GM18907 (cell line): ENCODE results near the gene ADAM19.

Experiments
- ATAC-seq: cut with Tn5 transposase; IDR thresholded peaks from one replicate; pipeline ENCODE4 v1.9.1; 2021; ENCODE audit warnings: mild to moderate bottlenecking, moderate library complexity; ENCODE audit not compliant: unreplicated experiment

The ADAM19 gene

DNA sequence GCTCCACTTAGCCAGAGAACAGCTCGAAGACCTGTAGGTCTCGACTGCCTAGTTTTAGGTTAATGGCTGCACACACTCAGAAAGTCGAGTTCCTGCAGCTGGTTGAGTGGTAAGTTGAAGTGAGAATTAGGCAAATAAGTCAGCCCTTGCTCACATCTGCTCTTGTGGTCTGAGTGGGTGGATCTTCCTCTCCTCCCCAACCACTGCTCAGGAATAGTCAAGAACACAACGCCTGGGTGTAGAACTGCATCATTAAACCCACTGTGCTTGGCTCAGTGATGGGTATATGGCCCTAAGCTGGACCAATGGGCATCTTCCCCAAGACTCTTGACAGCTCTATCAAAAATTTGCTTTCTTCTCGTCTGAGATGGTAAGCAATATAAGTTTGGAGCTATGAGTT is 20.9 kb upstream of the ADAM19 start:
- peak; percentile 82 for ATAC-seq

GRCh38 chr5:157594675-157595459 is 19.3 kb upstream of the ADAM19 start:
- ATAC-seq: no peak

DNA sequence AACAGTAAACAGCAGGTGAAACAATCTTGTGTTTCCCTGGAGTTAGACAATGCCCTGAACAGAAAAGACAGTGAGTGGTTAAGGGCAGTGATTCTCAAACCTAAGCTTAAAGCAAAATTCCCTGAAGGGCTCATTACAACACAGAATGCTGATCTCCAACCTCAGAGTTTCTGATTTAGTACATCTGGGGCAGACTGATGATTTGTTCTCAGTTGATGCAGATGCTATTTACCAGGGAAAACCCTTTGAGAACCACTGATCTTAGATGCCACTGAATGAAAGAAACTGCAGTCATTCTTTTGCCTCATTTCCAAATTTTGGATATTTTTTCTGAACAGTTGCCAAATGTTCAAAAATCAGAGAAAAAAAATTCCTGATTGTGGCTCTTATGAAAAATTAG is 18.7 kb upstream of the ADAM19 start:
- no peak for ATAC-seq

- no peak for ATAC-seq
These were observed 17.6 kb upstream of the ADAM19 start for GRCh38 chr5:157593052-157593757.

DNA sequence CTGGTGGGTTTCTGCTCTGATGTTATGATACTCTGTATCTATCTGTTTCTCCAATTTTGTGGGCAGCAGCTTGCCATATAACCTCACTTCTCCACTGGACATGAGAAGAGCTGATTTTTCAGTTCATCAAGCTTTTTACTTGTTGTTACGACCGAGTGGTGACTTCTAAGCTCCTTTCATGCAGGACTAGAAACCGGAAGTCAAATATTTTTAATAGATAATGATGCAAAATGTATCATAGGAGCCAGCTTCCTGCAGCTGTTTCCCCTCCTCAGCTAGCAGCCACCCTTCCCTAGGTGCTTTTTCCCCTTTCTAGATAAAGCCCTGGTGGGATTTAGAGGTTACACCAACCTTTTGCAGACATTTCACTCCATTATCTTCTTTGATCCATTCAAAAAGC is 17.0 kb upstream of the ADAM19 start:
- ATAC-seq: no peak

DNA sequence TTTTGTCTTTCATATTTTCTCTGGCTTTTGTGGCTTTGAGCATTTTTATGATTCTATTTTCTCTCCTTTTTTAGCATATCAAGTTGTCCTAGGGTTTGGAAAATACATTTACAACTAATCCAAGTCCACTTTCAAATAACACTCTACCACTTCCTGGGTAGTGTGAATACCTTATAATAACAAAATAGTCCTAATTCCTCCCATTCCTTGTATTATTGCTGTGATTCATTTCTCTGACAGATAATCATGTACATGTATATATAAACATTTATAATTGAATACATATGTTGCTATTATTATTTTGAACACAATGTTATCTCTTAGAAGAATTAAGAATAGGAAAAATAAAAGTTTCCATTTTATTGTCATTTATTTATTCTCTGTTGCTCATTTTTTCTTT is 14.9 kb upstream of the ADAM19 start:
- no peak for ATAC-seq

- ATAC-seq: no peak
These were observed 9.1 kb upstream of the ADAM19 start for GRCh38 chr5:157584628-157585027.

GRCh38 chr5:157582731-157583620 is 7.4 kb upstream of the ADAM19 start:
- ATAC-seq: peak; percentile 67

- no peak for ATAC-seq
These were observed 6.3 kb upstream of the ADAM19 start for GRCh38 chr5:157581901-157582300.

DNA sequence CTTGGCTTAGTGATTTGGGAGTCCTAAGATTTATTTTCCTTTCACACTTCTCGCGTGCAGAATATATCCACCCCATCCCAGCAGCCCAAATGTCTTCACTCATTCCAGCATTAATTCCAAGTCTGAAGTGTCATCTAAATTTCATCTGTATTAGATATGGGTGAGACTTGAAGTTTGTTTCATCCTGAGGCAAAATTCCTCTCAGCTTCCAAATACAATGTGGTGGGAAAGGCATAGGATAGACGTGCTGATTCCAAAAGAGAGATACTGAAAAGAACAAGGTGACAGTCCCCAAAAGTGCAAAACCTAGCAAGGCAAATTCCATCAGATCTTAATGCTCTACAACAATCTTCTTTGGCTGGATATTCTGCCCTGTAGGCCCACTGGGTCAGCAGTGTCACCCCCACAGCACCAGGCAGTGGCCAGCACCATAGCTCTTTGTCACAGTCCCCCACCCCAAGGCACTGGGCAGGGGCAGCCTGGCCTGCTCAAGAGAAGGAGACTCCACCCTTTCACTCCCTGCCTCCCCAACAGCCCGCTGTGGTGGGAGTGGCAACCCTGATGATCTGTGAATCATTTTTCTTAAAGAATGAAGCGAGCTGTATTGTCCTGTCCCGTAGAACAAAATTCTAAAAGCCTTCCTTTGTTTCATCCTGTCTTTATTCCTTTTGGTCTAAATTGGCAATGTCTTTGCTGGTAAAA is 2.7 kb upstream of the ADAM19 start:
- no peak for ATAC-seq

GRCh38 chr5:157576678-157577077 is 1.1 kb upstream of the ADAM19 start:
- no peak for ATAC-seq

DNA sequence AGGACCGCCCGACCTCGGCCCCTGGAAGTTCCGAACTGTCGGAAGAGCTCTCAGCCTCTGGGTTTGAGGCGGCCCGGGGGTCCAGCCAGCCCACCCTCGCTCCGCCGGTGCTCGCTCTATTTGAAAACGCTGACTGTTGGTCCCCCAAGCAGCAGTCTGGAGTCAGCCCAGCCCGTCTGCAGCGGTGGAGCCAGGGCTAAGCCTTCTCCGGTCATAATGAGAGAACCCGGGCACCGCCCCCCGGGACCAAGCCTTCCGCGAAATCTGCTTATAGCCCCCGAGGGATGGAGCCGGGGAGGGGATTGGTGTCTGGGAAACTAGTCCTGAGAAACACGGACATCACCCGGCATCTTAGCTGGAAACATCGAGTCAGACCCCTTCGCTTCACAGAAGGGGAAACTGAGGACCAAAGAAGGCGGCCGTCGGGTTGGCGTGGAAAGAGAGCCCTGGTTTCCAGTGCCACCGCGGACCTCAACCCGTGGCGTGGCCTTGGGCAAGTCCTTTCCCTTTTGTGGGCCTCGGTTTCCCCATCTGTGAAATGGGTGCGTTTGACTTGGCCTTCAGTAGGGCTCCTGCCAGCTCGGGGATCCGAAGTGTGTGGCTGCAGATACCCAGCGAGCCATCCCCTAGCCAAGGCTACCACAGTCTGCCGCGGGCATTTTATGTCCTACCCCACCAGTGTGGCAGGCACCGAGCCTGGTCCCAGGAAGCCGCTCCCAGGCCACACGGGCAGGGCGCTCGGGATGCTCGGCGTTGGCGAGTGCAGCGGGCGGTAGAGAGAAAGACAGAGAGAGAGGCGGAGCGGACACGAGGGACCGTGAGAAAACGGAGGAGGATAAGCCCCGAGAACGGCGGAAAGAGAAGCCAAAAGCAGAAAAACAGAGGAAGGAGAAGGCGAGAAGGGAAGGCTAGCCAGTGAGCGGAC is 857 bp downstream of the ADAM19 start:
- no peak for ATAC-seq

DNA sequence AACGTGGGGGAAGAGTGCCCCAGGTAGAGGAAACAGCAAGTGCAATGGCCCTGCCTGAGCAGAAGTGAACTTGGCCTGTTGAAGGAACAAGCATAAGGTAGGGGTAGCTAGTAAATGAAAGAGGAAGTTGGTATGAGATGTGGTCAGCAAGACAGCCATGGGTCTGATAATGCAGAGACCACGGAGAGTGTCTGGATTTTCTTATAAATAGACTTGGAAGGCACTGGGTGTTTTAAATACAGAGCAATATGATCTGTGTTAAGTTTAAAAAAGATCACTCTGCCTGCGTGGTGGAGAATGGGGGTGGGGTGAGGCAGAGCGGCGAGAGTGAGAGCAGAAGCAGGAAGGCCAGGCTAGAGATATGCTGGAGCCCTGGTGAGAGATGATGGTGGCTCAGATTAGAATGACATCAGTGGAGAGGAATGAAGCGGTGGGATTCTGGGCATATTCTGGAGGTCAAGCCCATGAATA is 4.2 kb downstream of the ADAM19 start:
- peak; percentile 95 for ATAC-seq

- ATAC-seq: peak; percentile 12
These were observed 4.9 kb downstream of the ADAM19 start for GRCh38 chr5:157570531-157571200.

DNA sequence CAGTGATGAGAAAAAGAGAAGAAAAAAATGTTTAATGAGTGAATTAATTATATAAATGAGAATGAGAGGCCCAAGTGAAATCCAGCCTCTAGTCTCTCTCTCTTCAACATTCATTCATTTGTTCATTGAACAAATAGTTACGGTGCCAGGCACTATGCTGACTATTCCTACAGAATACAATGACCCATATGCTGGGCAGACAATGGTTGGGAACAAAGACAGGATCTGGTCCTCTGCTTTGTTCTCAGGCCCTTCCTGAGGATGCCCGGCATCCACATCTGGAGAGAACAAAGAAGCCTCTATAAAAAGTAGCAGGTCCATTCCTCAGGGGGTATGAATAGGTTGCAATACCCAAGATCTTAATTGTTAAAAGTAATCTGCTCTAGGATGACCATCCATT is 6.9 kb downstream of the ADAM19 start:
- ATAC-seq: no peak

- no peak for ATAC-seq
These were observed 7.4 kb downstream of the ADAM19 start for GRCh38 chr5:157568222-157568621.

- no peak for ATAC-seq
These were observed 8.6 kb downstream of the ADAM19 start for GRCh38 chr5:157566902-157567489.

DNA sequence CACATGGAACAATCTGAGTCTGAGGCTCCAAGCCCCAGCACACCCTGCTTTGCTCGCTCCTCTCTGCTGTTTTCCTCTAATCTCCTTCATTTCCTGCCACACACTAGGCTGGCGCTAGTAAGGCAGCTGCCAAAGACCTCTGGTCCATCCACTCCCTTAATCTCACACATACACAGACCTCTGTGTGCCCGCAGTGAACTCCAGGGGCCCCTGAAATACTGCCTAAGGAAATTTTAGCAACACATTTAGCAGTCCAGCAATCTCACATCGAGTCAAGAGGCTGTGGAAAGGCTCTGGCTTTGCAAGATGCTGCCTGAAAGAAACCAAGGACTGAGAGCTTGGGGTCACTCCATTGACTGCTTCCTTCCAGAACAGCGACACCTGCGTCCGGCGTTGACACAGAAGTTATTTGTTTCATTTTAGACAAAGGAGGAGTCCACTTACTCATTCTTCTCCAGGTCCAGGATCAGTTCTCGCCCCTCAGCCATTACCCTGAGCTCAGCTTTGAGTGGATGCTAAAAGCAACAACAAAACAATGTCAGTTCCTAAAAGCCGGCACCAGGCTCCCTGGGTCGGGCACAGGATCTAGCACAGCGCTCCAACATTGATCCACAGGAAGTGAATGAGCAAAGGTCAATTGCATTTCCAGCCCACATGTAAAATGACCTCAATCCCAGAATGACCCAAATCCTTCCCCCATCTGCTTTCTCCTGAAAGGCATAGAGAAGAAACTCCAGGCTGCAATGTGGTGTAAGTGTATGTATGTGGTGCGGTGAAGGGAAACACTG is 11.5 kb downstream of the ADAM19 start:
- no peak for ATAC-seq
